ENCODE data around the gene ACOT4. TPM values are rescaled to one million over a fixed set of nuclear protein-coding genes. Genes with fewer than 3 reads are reported as not detected.

ACOT4 gene
- total RNA-seq, 2 experiments from 2014 or later = 1.8 to 2.2 TPM

DNA sequence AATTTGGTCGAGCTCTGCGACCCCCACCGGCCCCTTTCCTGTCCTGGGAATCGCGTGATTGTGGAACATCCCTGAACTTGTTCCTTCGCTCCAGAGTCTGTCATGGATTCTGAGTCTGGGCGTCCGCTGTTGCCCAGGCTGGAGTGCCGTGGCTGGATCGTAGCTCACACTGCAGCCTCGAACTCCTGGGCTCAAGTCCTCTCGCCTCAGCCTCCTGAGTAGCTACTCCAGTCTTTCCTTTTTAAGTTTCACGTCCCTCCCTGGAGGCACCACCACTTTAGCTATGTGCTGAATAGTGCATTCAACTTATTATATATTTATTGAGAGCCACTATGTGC lies 21.3 kb downstream of the ACOT4 start:
- peaks cover 2% of the 10 kb centered on the region for H3K4me1 Mint-ChIP-seq (ENCODE audit: low read depth)
- H3K36me3 Mint-ChIP-seq (ENCODE audit: low read depth) = no peaks in the 10 kb centered on the region
- no peak for DNase-seq
- no peaks in the 10 kb centered on the region for H3K27me3 Mint-ChIP-seq
- intact Hi-C loops (cut with micrococcal nuclease) = no loop called here
- peak overlapping the region; percentile 78 for H3K4me3 Mint-ChIP-seq
- ChIA-PET POLR2A (interaction anchor here (0.6 to 1.1 kb wide), 4 partner anchors 18 to 274 kb away, joined by 3 to 5 read pairs (median 4); partner anchors contain the start of gene ZNF410), CTCF (interaction anchor here (1.0 to 3.1 kb wide), 5 partner anchors 21 to 141 kb away, joined by 3 to 12 read pairs (median 4); partner anchors contain the start of gene RIOX1)
- peak overlapping the region; percentile 72 for H3K27ac Mint-ChIP-seq
- TF ChIP-seq, protein P1, sequence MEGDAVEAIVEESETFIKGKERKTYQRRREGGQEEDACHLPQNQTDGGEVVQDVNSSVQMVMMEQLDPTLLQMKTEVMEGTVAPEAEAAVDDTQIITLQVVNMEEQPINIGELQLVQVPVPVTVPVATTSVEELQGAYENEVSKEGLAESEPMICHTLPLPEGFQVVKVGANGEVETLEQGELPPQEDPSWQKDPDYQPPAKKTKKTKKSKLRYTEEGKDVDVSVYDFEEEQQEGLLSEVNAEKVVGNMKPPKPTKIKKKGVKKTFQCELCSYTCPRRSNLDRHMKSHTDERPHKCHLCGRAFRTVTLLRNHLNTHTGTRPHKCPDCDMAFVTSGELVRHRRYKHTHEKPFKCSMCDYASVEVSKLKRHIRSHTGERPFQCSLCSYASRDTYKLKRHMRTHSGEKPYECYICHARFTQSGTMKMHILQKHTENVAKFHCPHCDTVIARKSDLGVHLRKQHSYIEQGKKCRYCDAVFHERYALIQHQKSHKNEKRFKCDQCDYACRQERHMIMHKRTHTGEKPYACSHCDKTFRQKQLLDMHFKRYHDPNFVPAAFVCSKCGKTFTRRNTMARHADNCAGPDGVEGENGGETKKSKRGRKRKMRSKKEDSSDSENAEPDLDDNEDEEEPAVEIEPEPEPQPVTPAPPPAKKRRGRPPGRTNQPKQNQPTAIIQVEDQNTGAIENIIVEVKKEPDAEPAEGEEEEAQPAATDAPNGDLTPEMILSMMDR (IDR thresholded peaks at IDR 0.05) = no peak
- ATAC-seq = peak; percentile 9
- H3K9me3 Mint-ChIP-seq = no peaks in the 10 kb centered on the region

DNA sequence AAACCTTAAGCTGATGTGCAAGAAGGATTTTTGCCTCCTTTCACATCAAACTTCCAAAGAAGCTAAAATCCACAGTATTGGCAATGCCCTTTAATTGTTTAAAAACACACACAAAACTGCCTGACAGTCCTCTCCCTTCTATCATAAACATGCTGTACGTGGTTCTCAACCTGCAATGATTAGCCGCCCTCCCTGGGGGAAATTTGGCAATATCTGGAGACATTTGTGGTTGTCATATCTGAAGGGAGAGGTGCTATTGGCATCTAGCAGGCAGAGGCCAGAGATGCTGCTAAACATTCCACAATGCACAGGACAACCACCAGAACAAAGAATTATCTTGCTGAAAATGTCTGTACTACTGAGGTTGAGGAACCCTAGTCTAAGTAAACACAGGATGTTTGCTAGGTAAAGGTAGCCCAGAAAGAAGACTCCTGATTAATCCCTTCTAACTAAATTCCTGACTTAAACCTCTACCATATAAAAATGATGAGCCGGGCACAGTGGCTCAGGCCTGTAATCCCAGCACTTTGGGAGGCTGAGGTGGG lies 21.8 kb downstream of the ACOT4 start:
- TF ChIP-seq, protein P1 (IDR thresholded peaks at IDR 0.05) = no peak
- Mint-ChIP-seq H3K27ac (no peak overlapping the region), H3K9me3 (no peaks in the 10 kb centered on the region), H3K4me3 (peak overlapping the region; percentile 78), H3K36me3 (ENCODE audit: low read depth) (no peaks in the 10 kb centered on the region), H3K4me1 (ENCODE audit: low read depth) (peaks cover 2% of the 10 kb centered on the region), H3K27me3 (no peaks in the 10 kb centered on the region)
- intact Hi-C loops (cut with micrococcal nuclease) = no loop called here
- CTCF ChIA-PET = interaction anchor here (1.1 to 3.1 kb wide), 4 partner anchors 20 to 142 kb away, joined by 3 to 12 read pairs (median 8); no protein-coding TSS in a partner anchor
- no peak for ATAC-seq
- DNase-seq = no peak
- POLR2A ChIA-PET = interaction anchor here (1.0 to 1.1 kb wide), 3 partner anchors 17 to 273 kb away, joined by 3 to 5 read pairs (median 3); partner anchors contain the start of gene ZNF410

DNA sequence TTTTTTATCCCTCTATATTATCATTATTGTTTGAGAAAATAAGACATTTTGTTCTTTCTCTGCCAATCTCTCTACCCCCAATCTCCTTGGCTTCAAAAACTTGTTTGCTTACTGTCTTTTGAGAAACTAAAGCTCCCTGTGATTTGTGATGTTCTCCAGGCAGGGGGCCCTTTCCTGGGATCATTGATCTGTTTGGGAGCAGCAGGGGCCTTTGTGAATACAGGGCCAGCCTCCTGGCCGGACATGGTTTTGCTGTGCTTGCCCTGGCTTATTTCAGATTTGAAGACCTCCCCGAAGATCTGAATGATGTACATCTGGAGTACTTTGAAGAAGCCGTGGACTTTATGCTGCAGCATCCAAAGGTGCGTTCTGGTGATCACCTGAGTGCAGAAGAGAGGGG lies 25.2 kb downstream of the ACOT4 start:
- POLR2A ChIA-PET = no interaction called here

DNA sequence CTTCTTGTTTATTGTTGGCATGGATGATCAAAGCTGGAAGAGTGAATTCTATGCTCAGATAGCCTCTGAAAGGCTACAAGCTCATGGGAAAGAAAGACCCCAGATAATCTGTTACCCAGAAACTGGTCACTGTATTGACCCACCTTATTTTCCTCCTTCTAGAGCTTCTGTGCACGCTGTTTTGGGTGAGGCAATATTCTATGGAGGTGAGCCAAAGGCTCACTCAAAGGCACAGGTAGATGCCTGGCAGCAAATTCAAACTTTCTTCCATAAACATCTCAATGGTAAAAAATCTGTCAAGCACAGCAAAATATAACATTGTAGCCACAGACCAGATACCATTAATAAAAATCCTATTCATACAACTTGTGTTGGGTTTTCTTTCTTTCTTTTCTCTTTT lies 27.9 kb downstream of the ACOT4 start:
- Mint-ChIP-seq H3K4me1 (ENCODE audit: low read depth) (no peaks in the 10 kb centered on the region), H3K4me3 (no peak overlapping the region), H3K36me3 (ENCODE audit: low read depth) (no peaks in the 10 kb centered on the region), H3K27me3 (no peaks in the 10 kb centered on the region), H3K27ac (no peak overlapping the region), H3K9me3 (no peaks in the 10 kb centered on the region)
- ChIA-PET CTCF (interaction anchor here (1.0 to 1.5 kb wide), 3 partner anchors 14 to 51 kb away, joined by 3 read pairs; partner anchors contain the start of gene ACOT2), POLR2A (interaction anchor here (1.4 to 1.8 kb wide), 2 partner anchors 25 to 50 kb away, joined by 3 to 5 read pairs; partner anchors contain the start of gene ACOT2)
- DNase-seq (no peak), ATAC-seq (no peak)
- intact Hi-C loops (cut with micrococcal nuclease) = no loop called here
- TF ChIP-seq, protein P1 (IDR thresholded peaks at IDR 0.05) = no peak

More for the DNA sequence above, 25.2 kb downstream of the ACOT4 start:
- Mint-ChIP-seq H3K9me3 (no peaks in the 10 kb centered on the region), H3K27me3 (no peaks in the 10 kb centered on the region), H3K36me3 (ENCODE audit: low read depth) (no peaks in the 10 kb centered on the region), H3K4me1 (ENCODE audit: low read depth) (peaks cover 2% of the 10 kb centered on the region), H3K27ac (no peak overlapping the region), H3K4me3 (no peak overlapping the region)
- DNase-seq (no peak), ATAC-seq (no peak)
- TF ChIP-seq, protein P1 (IDR thresholded peaks at IDR 0.05) = no peak
- CTCF ChIA-PET = no interaction called here
- intact Hi-C loops (cut with micrococcal nuclease) = no loop called here

DNA sequence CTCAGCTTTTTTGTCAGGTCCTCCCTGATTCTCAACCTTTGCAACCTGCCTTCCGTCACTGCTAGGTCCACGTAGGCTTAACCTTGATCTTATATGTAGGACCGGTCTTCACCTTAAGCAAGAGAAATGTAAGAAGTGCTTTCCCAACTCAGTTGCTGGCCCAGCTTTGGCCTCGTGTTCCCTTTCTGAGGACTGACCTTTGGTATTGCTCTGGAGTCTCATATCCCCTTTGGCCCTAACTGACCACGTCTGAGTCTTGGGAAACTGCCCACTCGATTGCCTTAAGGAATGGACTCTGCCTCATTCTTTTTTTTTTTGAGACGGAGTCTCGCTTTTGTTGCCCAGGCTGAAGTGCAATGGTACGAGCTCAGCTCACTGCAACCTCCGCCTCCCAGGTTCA lies 28.6 kb downstream of the ACOT4 start:
- no peak for DNase-seq
- ATAC-seq = no peak
- POLR2A ChIA-PET = no interaction called here
- Mint-ChIP-seq H3K27me3 (no peaks in the 10 kb centered on the region), H3K4me3 (no peak overlapping the region), H3K4me1 (ENCODE audit: low read depth) (no peaks in the 10 kb centered on the region), H3K27ac (no peak overlapping the region), H3K36me3 (ENCODE audit: low read depth) (no peaks in the 10 kb centered on the region), H3K9me3 (no peaks in the 10 kb centered on the region)
- CTCF ChIA-PET = no interaction called here
- intact Hi-C loops (cut with micrococcal nuclease) = no loop called here
- TF ChIP-seq, protein P1 (IDR thresholded peaks at IDR 0.05) = no peak
